Activated CD4-positive, alpha-beta T cell treated with anti-CD3 and anti-CD28 coated beads, Interleukin-2, amount 50 U/mL, for 1 hour (primary cell): ENCODE results near the gene GAS2L1.

Source experiments
- DNase-seq: peaks from one replicate; pipeline ENCODE4 v3.0.0-alpha.2; 2020

GAS2L1 gene

DNA sequence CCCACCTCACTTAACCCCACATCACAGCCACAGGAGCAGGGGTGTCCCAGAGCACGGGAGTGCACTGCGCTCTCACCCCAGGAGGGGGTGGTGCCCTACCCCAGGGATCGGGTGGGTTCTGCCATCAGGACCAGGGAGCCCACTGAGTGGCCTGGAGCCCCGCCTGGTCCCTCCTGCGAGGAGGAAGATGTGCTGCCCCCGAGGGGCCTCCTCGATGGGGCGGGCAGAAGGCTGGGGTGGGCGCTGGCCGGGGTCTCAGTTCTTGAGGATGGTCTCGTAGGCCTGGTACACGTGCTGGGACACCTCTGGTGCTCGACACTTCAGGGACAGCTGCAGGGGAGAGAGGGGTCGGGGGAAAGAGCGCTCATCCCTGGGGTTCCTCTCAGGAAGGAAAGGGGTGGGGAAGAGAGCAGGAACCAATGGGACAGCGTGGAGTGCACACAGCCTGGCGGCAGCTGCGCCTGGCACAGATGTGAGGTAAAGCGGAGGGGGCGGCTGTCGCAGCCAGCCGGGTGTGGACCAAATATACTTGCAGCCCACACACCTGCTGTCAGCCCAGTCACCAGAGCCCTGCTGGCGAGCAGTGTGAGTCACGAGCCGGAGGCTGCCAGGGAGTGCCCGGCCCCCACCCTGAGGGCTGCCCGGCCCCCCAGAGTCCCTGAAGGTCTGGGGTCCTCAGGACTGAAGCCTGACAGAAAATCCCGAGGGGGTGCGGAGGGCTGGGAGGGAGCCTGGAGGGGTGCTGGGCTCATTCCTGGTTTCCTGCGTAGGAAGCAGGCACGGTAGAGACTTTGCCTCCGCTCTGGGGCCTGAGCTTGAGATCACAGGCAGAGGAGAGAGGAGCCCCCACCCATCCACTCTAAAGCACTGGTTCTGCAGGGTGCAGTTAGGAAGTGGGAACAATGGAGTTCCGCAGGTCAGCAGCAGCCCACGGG is 22.4 kb downstream of the GAS2L1 start:
- no peak for DNase-seq

DNA sequence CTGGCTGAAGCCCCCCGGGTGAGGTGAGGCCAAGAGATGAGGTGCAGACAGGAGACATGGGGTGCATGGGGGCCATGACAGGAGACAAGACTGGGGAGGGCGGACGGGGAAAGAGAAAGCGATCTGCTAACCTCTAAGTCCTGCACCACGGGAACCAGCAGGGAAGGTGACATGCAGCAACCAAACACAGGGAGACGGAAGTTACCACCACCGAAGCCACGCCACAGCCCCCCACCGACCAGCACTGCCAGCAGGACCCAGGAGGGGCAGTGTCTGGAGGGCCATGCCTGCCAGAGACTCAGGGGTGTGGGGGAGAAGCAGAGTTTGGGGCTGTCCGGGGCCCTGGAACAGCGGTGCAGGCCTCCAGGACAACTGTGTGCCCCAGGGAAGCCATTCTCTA is 23.1 kb downstream of the GAS2L1 start:
- DNase-seq: no peak

- DNase-seq: no peak
These were observed 23.8 kb downstream of the GAS2L1 start for GRCh38 chr22:29330291-29330690.

DNA sequence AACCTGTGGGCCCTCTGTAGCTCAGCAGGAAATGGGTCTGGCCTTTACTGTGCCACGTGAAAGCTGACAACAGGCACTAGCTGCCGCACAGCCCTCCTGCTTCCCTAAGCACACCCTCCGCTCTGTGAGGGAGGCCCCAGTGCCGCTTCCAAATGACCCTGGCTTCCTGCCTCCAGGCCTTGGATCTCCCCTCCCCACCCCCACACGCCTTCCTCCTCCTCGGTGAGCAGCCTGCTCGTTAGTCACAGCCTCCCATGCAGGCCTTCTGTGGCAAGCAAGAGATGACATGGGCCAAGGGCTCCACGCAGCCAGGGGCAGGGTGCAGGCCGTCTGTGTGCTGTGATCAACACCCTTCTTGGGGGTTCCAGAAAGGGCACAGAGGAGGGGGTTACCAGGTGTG is 24.3 kb downstream of the GAS2L1 start:
- DNase-seq: no peak

DNA sequence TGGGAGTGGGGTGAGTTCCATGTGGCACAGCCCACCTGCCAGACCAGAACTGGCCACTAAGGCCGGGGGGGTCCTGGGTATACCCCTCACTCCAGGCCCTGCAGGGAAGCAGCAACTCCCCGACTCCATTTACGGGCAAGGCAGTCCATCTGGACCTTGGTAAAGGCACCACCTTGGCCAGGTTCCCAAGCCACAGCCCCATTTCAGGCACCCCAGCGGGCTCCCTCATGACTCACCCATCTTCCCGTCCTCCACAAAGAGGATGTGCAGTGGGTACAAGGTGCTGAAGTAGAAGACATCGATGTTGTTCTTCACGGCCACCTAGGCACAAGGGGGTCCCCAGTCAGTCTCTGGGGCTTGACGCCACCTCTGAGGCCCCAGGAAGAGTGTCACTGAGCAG is 24.8 kb downstream of the GAS2L1 start:
- DNase-seq: no peak

DNA sequence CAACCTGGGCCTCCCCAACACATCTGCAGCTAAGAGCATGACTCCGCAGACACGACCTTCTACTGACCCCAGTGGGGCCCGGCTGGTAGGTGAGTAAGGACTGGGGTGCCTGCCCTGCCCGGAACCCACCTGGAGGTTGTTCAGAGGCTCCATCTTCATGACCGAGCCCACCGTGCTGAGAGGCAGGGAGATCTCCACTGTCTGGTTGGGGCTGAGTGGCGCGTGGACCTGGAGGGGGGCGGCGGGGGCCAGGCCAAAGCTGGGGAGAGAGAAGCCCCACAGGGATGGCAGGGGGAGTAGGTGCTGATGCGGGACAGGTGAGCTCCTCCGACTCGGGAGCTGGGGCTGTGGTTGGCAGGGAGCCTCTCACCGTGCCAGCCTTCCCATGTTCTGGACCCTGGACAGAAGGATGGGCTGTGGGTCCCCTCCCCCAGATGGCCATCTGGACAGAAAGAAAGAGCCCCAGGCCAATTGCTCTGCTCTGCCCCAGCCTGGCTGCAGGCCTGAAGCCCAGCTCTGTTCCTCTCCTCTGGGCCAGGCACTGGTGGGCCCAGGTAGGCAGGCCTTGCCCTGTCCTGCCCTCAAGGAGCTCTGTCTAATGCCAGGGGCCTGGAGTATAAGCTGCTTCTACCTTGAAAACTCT is 25.3 kb downstream of the GAS2L1 start:
- DNase-seq: no peak

DNA sequence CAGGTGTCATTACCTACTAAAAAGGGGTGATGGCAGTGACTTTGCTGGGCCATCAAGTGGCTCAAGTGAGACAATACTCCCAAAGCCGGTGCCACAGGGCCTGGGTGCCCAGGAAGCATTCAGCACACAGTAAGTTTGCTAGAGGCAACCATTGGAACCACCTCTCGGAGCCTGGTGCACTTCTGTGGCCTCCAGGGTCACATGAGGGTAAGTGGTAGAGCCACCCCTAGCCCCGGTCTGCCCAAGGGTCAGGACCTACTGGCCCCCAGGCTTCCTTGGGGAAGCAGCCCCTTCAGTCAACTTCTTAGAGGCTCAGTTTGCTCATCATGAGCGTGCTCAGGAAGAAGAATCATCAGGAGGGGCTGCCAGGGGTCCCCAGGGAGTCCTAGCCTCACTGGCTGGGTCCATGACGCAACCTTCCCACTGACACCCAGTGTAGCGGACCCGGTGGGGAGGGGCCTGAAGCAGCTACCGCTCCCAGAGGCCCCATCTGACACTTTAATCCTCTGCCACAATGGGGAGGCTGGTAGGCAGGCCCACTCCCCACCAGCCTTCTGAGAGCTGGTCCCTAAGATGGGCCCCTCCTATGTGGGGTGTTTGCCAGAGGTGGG is 26.5 kb downstream of the GAS2L1 start:
- DNase-seq: no peak

- DNase-seq: no peak
These were observed 27.7 kb downstream of the GAS2L1 start for GRCh38 chr22:29334148-29334547.

- no peak for DNase-seq
These were observed 28.4 kb downstream of the GAS2L1 start for GRCh38 chr22:29334696-29335344.

GRCh38 chr22:29335656-29336055 is 29.2 kb downstream of the GAS2L1 start:
- no peak for DNase-seq

DNA sequence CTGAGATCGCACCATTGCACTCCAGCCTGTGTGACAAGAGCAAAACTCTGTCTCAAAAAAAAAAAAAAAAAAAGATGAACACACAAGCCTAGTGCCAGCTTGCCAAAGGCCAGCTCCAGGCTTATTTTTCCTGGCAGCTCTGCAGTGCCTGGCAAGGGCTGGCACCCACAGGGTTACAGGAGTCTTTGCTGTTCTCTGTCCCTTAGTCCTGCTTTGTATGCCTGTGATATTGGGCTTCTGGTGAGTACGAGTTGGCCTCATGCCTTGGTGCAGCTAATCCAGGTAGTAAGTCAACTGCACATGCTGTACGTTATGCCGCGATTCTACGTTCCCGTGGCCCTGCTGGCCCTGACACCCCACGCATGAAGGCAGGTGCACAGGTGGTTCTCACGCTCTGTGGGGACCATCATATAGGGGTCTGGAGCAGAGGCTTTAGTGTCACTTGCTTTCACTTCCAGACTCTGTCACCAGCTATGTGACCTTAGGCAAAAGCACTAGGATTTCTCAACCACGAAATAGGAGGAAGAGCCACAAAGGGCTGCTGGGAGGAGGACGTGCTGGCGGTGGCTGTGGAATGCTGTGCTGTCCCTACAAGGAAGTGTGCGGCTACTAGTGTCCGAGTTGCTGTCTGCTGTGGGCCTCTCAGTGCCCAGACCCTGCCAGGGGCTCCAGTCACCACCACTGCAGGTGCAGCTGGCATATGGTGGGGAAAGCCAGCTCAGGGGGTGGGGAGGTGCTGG is 30.5 kb downstream of the GAS2L1 start:
- no peak for DNase-seq

GRCh38 chr22:29337631-29338284 is 31.3 kb downstream of the GAS2L1 start:
- DNase-seq: no peak

DNA sequence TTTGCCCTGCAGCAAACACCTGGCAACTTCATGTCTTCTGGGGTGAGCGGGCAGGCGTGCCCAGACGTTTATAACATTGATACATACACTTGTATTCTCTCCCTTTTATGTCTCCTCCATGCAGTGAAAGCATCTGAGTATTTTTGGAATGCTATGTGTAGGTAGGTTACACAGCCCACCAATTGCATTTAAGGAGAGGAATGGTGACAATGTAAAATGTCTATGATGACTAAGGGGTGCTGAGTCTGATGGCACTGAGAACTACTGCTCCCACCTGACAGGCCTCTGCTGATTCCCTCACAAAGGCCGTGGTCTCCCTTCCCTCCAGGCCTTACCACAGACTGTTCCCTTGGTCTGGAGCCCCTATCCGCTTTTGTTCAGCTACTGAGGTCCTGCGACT is 31.9 kb downstream of the GAS2L1 start:
- DNase-seq: no peak

- no peak for DNase-seq
These were observed 33.2 kb downstream of the GAS2L1 start for GRCh38 chr22:29339381-29340235.

DNA sequence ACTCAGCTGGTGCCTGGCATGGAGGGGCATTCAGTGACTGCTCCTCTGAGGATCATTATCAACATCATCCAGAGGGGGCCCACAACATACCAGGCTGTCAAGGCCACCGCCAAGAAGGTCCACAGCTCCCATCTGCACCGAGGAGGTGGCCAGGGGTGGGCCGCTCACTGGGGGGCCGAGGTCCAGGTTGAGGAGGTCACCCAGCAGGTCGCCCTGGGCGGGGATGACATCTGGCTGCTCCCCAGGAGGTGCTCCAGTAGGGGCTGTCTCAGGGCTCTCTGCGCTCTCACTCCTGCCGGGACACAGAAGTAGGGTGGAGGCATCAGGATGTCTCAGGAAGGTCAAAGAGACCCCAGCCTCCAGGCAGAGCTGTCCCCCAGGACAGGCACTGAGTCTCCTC is 34.1 kb downstream of the GAS2L1 start:
- no peak for DNase-seq

DNA sequence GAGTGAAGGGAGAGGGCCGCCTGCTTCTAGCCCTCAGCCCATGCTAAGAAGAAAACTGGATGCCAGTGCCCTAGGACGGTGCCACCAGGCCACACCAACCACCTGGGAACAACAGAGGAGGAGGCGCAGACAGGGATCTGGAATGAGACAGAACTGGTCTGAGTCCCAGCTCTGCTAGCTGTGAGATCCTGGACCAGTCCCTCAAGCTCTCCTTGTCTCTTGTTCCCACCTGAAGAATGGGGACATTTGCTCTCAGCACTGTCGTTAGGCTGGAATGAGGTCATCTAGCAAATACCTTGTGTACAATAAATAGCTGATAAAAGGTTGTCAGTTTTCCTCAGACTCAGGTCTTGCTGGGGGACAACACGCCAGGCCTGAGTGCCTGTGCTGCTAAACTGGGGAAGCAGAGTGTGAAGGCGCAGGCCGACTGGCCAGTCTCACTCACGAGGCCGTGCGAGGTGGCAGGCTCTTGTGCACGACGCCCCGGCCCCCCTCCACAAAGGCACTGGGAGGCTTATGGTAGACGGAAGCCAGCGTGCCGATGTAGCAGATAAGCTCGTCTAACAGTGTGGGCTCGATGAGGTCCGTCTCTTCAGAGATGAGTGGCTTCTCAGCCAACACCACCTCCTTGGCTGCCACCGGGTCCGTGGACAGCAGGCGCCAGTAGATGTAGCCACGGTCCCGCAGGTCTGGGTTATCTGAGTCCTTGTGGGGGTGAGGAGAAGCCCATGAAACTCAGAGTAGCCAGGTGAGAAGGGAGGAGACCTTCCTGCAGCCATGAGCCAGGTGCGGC is 34.8 kb downstream of the GAS2L1 start:
- no peak for DNase-seq

DNA sequence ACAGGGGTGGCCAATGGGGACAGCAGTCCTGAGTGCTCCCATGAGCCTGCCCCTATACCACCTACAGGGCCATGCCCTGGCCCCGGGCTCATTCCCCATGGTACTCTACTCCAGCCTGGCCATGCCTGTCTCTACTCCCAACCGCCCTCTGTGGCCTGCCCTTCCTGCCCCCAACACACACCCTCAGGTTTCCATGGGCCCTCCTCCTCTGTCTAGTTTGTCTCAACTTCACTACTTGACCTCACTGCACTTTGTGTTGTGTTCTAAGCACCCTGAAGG is 35.3 kb downstream of the GAS2L1 start:
- no peak for DNase-seq

- no peak for DNase-seq
These were observed 35.7 kb downstream of the GAS2L1 start for GRCh38 chr22:29342177-29342576.

GRCh38 chr22:29342577-29343312 is 36.3 kb downstream of the GAS2L1 start:
- no peak for DNase-seq

DNA sequence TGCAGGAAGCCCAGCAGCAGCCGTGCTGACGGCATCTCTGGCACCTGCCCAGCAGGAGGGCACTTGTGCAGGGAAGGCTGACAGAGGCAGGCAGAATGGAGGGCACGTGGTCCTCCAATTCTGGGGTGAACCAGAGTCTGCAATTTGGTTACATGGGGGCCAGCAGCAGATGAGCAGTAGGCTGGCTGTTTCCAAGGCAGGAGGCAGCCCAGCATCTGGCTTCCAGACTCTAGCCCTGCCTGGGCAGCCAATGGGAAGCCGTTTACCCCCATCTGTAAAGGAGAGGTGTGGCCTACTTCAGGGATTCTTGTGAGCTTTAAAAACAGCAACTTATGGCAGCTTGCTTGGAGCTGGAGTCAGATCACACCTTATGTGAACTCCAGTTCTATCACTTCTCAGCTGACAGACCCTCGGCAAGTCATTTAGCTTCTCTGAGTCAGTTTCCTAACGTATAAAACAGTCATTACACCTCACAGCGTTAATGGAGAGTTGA is 36.9 kb downstream of the GAS2L1 start:
- no peak for DNase-seq
